Liver (tissue), 3 donors: ENCODE results near the gene IL36B.

Experiments used
- CTCF ChIP-seq: fragments of 150-350 bp; IDR thresholded peaks from 2 replicates; pipeline ENCODE4 v1.5.1; 2017; ENCODE audit warnings: improper control_type of control experiment, low read depth, low read length; ENCODE audit not compliant: missing input control
- GABPA ChIP-seq, 2 donors: IDR thresholded peaks in 1 of 2; conservative IDR thresholded peaks in 1 of 2; 2 replicates each; pipeline ENCODE4 v1.6.1; 2016; ENCODE audit warnings: antibody characterized with exemption in 2 of 2, mild to moderate bottlenecking in 1 of 2, moderate library complexity in 1 of 2
- REST ChIP-seq: IDR thresholded peaks from 2 replicates; pipeline ENCODE4 v1.6.1; 2016; ENCODE audit warnings: antibody characterized with exemption, mild to moderate bottlenecking
- TAF1 ChIP-seq: conservative IDR thresholded peaks from 2 replicates; pipeline ENCODE4 v1.6.1; 2016; ENCODE audit warnings: antibody characterized with exemption, mild to moderate bottlenecking
- donor health status: healthy.
- donor health status: healthy.

GRCh38 chr2:113028112-113028511, 24.6 kb downstream of the IL36B start:
- TF ChIP-seq CTCF (no peak), REST (no peak), GABPA (IDR thresholded peaks at IDR 0.05 in 1 of 2, conservative IDR thresholded peaks at IDR 0.05 in 1 of 2) (no peak), TAF1 (no peak)
